MM.1S (cell line): ENCODE measurements around the gene MND1.

Source experiments
- DNase-seq: peaks from one replicate; pipeline ENCODE4 v3.0.0-alpha.2; 2015
- H2AFZ ChIP-seq: fragments of 300-600 bp; sonication (generic); 2 replicates; pipeline ENCODE4 v1.6.0; 2016; ENCODE audit warnings: antibody characterized with exemption, low read length
- H3F3A ChIP-seq: fragments of 300-600 bp; sonication (generic); 2 replicates; pipeline ENCODE4 v1.6.1; 2016; ENCODE audit warnings: mild to moderate bottlenecking, antibody characterized with exemption, low read length, moderate library complexity, mixed read lengths; ENCODE audit not compliant: insufficient read depth
- H3K27ac ChIP-seq: fragments of 300-600 bp; sonication (generic); 2 replicates; pipeline ENCODE4 v1.5.1; 2016; ENCODE audit warnings: mild to moderate bottlenecking, low read length
- H3K27me3 ChIP-seq: fragments of 300-600 bp; sonication (generic); replicated peaks from 2 replicates; pipeline ENCODE4 v1.6.0; 2016; ENCODE audit warnings: low read length; ENCODE audit not compliant: insufficient read depth
- H3K36me3 ChIP-seq: fragments of 300-600 bp; sonication (generic); replicated peaks from 2 replicates; pipeline ENCODE4 v1.6.1; 2016; ENCODE audit warnings: mild to moderate bottlenecking, low read length, mixed read lengths; ENCODE audit not compliant: insufficient read depth
- H3K4me1 ChIP-seq: fragments of 300-600 bp; sonication (generic); 2 replicates; pipeline ENCODE4 v1.6.1; 2016; ENCODE audit warnings: low read length, mixed read lengths
- H3K4me2 ChIP-seq: fragments of 300-600 bp; sonication (generic); 2 replicates; pipeline ENCODE4 v1.6.0; 2016; ENCODE audit warnings: low read depth, low read length
- H3K4me3 ChIP-seq: fragments of 300-600 bp; sonication (generic); 2 replicates; pipeline ENCODE4 v1.5.1; 2016; ENCODE audit warnings: low read length, mixed read lengths
- H3K79me2 ChIP-seq: fragments of 300-600 bp; sonication (generic); 2 replicates; pipeline ENCODE4 v1.6.1; 2016; ENCODE audit warnings: mixed run types, low read length, mixed read lengths
- H3K9ac ChIP-seq: fragments of 300-600 bp; sonication (generic); 2 replicates; pipeline ENCODE4 v1.6.1; 2016; ENCODE audit warnings: low read length, mixed read lengths
- H3K9me2 ChIP-seq: fragments of 300-600 bp; sonication (generic); replicated peaks from 2 replicates; pipeline ENCODE4 v1.6.1; 2016; ENCODE audit warnings: mild to moderate bottlenecking, low read length, mixed read lengths; ENCODE audit not compliant: insufficient read depth
- H3K9me3 ChIP-seq: fragments of 300-600 bp; sonication (generic); replicated peaks from 2 replicates; pipeline ENCODE4 v1.6.1; 2016; ENCODE audit warnings: mild to moderate bottlenecking, low read length, mixed read lengths; ENCODE audit not compliant: insufficient read depth
- H4K20me1 ChIP-seq: fragments of 300-600 bp; sonication (generic); 2 replicates; pipeline ENCODE4 v1.6.1; 2016; ENCODE audit warnings: mild to moderate bottlenecking, low read length, moderate library complexity, mixed read lengths; ENCODE audit not compliant: insufficient read depth
- EZH2 ChIP-seq: fragments of 300-600 bp; sonication (generic); optimal IDR thresholded peaks from 2 replicates; pipeline ENCODE3; 2017; ENCODE audit warnings: low read depth, mild to moderate bottlenecking, antibody characterized with exemption, low read length, mixed read lengths
- EZH2phosphoT487 ChIP-seq: fragments of 300-600 bp; sonication (generic); IDR thresholded peaks from 2 replicates; pipeline ENCODE4 v1.6.1; 2018; ENCODE audit warnings: antibody characterized with exemption, low read length
- TF ChIP-seq, protein P1 (sequence below): fragments of 300-600 bp; sonication (generic); IDR thresholded peaks from 2 replicates; pipeline ENCODE4 v1.5.1; 2016; ENCODE audit warnings: antibody characterized with exemption, low read length, mixed read lengths

The MND1 gene

DNA sequence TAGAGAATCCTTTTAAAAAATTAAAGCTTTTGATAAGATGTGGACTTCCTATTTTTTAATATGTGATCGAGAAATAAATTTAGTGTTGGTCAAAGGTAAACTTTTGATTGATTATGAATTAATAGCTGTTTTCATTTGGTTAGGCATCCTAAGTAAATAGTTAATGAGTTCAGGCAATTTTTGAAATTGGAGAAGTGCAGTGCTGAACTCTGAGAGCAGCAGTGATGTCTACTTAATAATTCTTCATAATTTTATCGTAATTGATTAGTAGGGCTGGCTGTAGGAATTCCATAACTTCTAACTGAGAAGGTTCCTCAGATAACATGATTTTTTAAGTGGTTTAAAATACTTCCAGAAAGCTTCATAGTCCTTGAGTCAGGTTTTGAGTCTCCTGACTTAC is 1.5 kb downstream of the MND1 start:
- H3K9me2 ChIP-seq: no peaks in the 10 kb centered on the region
- H3K79me2 ChIP-seq: peaks cover 26% of the 10 kb centered on the region
- peak overlapping the region; percentile 68 for H3K4me3 ChIP-seq
- no peak for DNase-seq
- no peaks in the 10 kb centered on the region for H3K36me3 ChIP-seq
- H3K27ac ChIP-seq: no peak overlapping the region
- H3K9ac ChIP-seq: peak overlapping the region; percentile 88; the same call in 1 of the 2 replicates
- H3F3A ChIP-seq: 0 out of 2 replicates have a peak, but pooled peaks cover 7% of the 10 kb centered on the region
- no peak overlapping the region; the same call in 1 of the 2 replicates for H2AFZ ChIP-seq
- H3K9me3 ChIP-seq: no peaks in the 10 kb centered on the region
- no peaks in the 10 kb centered on the region for H4K20me1 ChIP-seq
- no peaks in the 10 kb centered on the region for H3K27me3 ChIP-seq
- peaks cover 17% of the 10 kb centered on the region for H3K4me1 ChIP-seq
- H3K4me2 ChIP-seq: peak overlapping the region; percentile 77
- no peak for TF ChIP-seq EZH2
- TF ChIP-seq, protein P1, sequence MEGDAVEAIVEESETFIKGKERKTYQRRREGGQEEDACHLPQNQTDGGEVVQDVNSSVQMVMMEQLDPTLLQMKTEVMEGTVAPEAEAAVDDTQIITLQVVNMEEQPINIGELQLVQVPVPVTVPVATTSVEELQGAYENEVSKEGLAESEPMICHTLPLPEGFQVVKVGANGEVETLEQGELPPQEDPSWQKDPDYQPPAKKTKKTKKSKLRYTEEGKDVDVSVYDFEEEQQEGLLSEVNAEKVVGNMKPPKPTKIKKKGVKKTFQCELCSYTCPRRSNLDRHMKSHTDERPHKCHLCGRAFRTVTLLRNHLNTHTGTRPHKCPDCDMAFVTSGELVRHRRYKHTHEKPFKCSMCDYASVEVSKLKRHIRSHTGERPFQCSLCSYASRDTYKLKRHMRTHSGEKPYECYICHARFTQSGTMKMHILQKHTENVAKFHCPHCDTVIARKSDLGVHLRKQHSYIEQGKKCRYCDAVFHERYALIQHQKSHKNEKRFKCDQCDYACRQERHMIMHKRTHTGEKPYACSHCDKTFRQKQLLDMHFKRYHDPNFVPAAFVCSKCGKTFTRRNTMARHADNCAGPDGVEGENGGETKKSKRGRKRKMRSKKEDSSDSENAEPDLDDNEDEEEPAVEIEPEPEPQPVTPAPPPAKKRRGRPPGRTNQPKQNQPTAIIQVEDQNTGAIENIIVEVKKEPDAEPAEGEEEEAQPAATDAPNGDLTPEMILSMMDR: no peak
- no peak for TF ChIP-seq EZH2phosphoT487

- no peaks in the 10 kb centered on the region for H3K9me2 ChIP-seq
- peaks cover 26% of the 10 kb centered on the region for H3K79me2 ChIP-seq
- H3F3A ChIP-seq: 0 out of 2 replicates have a peak, but pooled peaks cover 7% of the 10 kb centered on the region
- TF ChIP-seq EZH2 (no peak), EZH2phosphoT487 (no peak)
- TF ChIP-seq, protein P1: no peak
- no peaks in the 10 kb centered on the region for H3K27me3 ChIP-seq
- H3K27ac ChIP-seq: no peak overlapping the region
- peaks cover 11% of the 10 kb centered on the region for H3K4me1 ChIP-seq
- H3K9ac ChIP-seq: no peak overlapping the region
- H3K9me3 ChIP-seq: no peaks in the 10 kb centered on the region
- H3K4me2 ChIP-seq: no peak overlapping the region
- no peak overlapping the region for H2AFZ ChIP-seq
- no peaks in the 10 kb centered on the region for H4K20me1 ChIP-seq
- H3K36me3 ChIP-seq: no peaks in the 10 kb centered on the region
- DNase-seq: no peak
- no peak overlapping the region for H3K4me3 ChIP-seq
Observed at GRCh38 chr4:153346563-153346962, 2.1 kb downstream of the MND1 start.

DNA sequence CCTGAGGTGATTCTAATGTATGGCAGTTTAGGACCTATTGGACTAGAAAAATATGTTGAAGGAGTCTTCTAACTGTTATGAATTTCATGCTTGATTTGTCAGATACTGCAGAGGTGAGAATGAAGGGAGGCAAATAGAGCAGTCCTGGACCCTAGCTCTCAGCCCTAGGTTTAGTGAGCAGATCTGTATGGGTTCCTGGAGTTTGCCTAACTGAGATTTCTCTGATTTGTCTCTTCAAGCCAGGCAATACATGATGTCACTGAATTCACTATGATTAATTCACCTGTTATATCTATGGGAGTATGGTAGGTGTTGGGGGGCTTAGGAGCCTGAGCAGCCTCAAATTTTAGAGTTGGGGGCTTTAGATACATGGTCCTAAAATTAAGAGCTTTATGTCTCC is 2.6 kb downstream of the MND1 start:
- Histone ChIP-seq H3K4me3 (no peak overlapping the region), H3K27ac (no peak overlapping the region), H3K79me2 (peaks cover 26% of the 10 kb centered on the region), H3K9me2 (no peaks in the 10 kb centered on the region), H3K27me3 (no peaks in the 10 kb centered on the region), H2AFZ (no peak overlapping the region), H3K4me2 (no peak overlapping the region), H3F3A (0 out of 2 replicates have a peak, but pooled peaks cover 7% of the 10 kb centered on the region), H3K9me3 (no peaks in the 10 kb centered on the region), H3K4me1 (peaks cover 6% of the 10 kb centered on the region; the same call in 1 of the 2 replicates), H3K36me3 (no peaks in the 10 kb centered on the region), H4K20me1 (no peaks in the 10 kb centered on the region), H3K9ac (no peak overlapping the region)
- DNase-seq: no peak
- TF ChIP-seq EZH2phosphoT487 (no peak), EZH2 (no peak)
- TF ChIP-seq, protein P1: no peak
